GM12873 (cell line): Measurements from ENCODE around the gene PDIA5.

Experiments
- CTCF ChIP-seq: IDR thresholded peaks from 2 replicates; pipeline ENCODE4 v1.5.1; 2012; ENCODE audit warnings: low read depth, mild to moderate bottlenecking, moderate library complexity, low read length, control low read depth; ENCODE audit not compliant: insufficient read depth; ENCODE audit errors: missing control alignments

PDIA5 gene

GRCh38 chr3:123165163-123165562 is 98.3 kb downstream of the PDIA5 start:
- TF ChIP-seq CTCF: no peak

GRCh38 chr3:123167686-123168085 is 100.9 kb downstream of the PDIA5 start:
- no peak for TF ChIP-seq CTCF

GRCh38 chr3:123168122-123168521 is 101.3 kb downstream of the PDIA5 start:
- TF ChIP-seq CTCF: no peak

- no peak for TF ChIP-seq CTCF
Observed at GRCh38 chr3:123168605-123169004, 101.8 kb downstream of the PDIA5 start.

- no peak for TF ChIP-seq CTCF
Observed at GRCh38 chr3:123169492-123169929, 102.7 kb downstream of the PDIA5 start.

GRCh38 chr3:123169930-123170329 is 103.1 kb downstream of the PDIA5 start:
- TF ChIP-seq CTCF: no peak

- TF ChIP-seq CTCF: no peak
Observed at GRCh38 chr3:123180791-123181190, 114.0 kb downstream of the PDIA5 start.
